Nephron (organoid): Measurements from ENCODE around the gene UPP2.

Experiments used
- H3K27ac Mint-ChIP-seq, 3 experiments: 2 replicates each; pipeline ENCODE4 v1.8.0; 2020; ENCODE audit warnings: mixed read lengths in 3 of 3, mild to moderate bottlenecking in 2 of 3, moderate library complexity in 1 of 3
- H3K27me3 Mint-ChIP-seq: 2 replicates; pipeline ENCODE4 v1.8.0; 2021; ENCODE audit warnings: low read depth, mild to moderate bottlenecking, moderate library complexity, mixed read lengths
- H3K36me3 Mint-ChIP-seq: 2 replicates; pipeline ENCODE4 v1.8.0; 2020; ENCODE audit warnings: low read depth, mixed read lengths
- H3K4me1 Mint-ChIP-seq: 2 replicates; pipeline ENCODE4 v1.8.0; 2020; ENCODE audit warnings: mixed read lengths
- H3K4me3 Mint-ChIP-seq, 3 experiments: 2 replicates each; pipeline ENCODE4 v1.8.0; 2020; ENCODE audit warnings: mild to moderate bottlenecking in 3 of 3, mixed read lengths in 3 of 3, moderate library complexity in 2 of 3
- H3K9me3 Mint-ChIP-seq: 2 replicates; pipeline ENCODE4 v1.8.0; 2020; ENCODE audit warnings: mixed read lengths
- CTCF ChIP-seq, 3 experiments: fragments of 200-600 bp; sonication (generic); IDR thresholded peaks; one replicate each; pipeline ENCODE4 v1.5.0; 2021; ENCODE audit warnings: antibody characterized with exemption in 3 of 3; ENCODE audit not compliant: unreplicated experiment in 3 of 3

Gene UPP2

DNA sequence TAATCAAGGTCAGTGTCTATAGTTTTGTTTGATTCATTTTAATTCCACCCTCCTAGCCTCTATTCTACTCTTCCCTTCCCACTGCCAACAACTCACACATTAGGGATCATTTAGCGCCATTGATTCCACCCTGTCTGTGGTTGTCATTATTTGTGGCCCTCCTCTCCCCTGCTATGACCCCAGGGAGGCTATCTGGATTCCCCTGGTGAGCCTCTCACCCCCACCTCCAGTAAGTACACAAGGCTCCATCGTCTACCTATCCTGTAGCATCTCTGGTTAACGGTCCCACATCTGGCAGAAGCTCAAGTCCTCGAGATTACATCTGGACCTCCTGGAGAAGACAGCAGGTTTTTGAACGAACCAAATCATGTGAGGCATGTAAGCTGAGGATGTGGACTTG lies 27.4 kb downstream of the UPP2 start:
- Mint-ChIP-seq H3K27me3 (no peaks in the 10 kb centered on the region), H3K27ac (peak overlapping the region; percentile 39 to 74 (median 57)), H3K4me1 (peaks cover 18% of the 10 kb centered on the region), H3K4me3 (no peak overlapping the region), H3K9me3 (no peaks in the 10 kb centered on the region), H3K36me3 (peaks cover 7% of the 10 kb centered on the region)
- TF ChIP-seq CTCF (IDR thresholded peaks at IDR 0.05; ENCODE audit: unreplicated experiment in 3 of 3) = no peak

- Mint-ChIP-seq H3K4me3 (no peak overlapping the region), H3K9me3 (no peaks in the 10 kb centered on the region), H3K36me3 (peaks cover 7% of the 10 kb centered on the region), H3K27me3 (no peaks in the 10 kb centered on the region), H3K27ac (peak overlapping the region; percentile 94 to 98 (median 95)), H3K4me1 (peaks cover 18% of the 10 kb centered on the region)
- TF ChIP-seq CTCF (IDR thresholded peaks at IDR 0.05; ENCODE audit: unreplicated experiment in 3 of 3) = no peak
Measured at GRCh38 chr2:158130832-158131473, 29.3 kb downstream of the UPP2 start.

DNA sequence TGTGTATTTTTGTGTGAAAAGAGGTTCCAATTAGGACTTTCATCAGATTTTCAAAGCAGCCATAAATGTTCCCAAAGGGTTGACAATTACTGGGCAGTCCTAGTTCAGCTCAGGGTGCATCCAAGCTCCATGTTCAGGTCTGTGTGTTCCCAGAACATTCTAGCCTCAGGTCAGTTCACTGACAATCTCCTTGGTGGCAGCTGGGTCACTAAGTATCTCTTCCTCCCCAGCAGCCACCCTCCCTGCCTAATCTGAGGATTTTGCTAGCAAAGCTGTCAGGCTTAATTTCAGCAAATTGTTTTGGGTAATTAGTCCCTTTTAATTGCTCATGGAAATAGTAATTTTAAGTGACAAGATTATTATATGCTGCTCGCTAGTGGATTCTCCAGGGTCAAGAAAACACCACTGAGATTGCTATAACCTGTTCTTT lies 29.8 kb downstream of the UPP2 start:
- H3K4me1 Mint-ChIP-seq = peaks cover 18% of the 10 kb centered on the region
- no peak for TF ChIP-seq CTCF (IDR thresholded peaks at IDR 0.05; ENCODE audit: unreplicated experiment in 3 of 3)
- H3K27me3 Mint-ChIP-seq = no peaks in the 10 kb centered on the region
- peak overlapping the region in 1 of 3 experiments; percentile 11 for H3K4me3 Mint-ChIP-seq
- H3K27ac Mint-ChIP-seq = peak overlapping the region; percentile 94 to 98 (median 95)
- H3K36me3 Mint-ChIP-seq = peaks cover 7% of the 10 kb centered on the region
- no peaks in the 10 kb centered on the region for H3K9me3 Mint-ChIP-seq

GRCh38 chr2:158131919-158132566 lies 30.4 kb downstream of the UPP2 start:
- Mint-ChIP-seq H3K4me3 (peak overlapping the region in 1 of 3 experiments; percentile 26), H3K27me3 (no peaks in the 10 kb centered on the region), H3K4me1 (peaks cover 18% of the 10 kb centered on the region), H3K9me3 (no peaks in the 10 kb centered on the region), H3K27ac (peak overlapping the region; percentile 94 to 98 (median 95)), H3K36me3 (peaks cover 7% of the 10 kb centered on the region)
- no peak for TF ChIP-seq CTCF (IDR thresholded peaks at IDR 0.05; ENCODE audit: unreplicated experiment in 3 of 3)

DNA sequence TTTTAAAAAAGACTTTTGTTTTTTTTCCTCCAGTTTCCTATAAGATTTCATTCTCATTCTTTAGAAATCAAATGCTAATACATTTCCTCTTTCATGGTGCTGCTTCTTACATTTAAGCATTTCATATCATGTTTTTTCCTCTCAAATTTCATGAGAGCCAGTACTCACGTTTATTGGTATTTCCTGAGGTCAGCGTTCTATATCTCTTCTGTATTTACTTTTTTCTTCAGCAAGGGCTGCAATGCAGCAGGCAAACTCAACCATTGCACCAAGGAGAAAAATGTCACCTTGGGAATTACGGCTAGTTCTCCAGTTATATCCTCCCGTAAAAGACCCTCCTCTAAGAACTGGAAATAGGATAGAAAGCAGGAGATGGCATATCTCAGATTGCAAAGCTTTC lies 32.4 kb downstream of the UPP2 start:
- peaks cover 7% of the 10 kb centered on the region for H3K27me3 Mint-ChIP-seq
- no peaks in the 10 kb centered on the region for H3K9me3 Mint-ChIP-seq
- peaks cover 18% of the 10 kb centered on the region for H3K4me1 Mint-ChIP-seq
- TF ChIP-seq CTCF (IDR thresholded peaks at IDR 0.05; ENCODE audit: unreplicated experiment in 3 of 3) = no peak
- H3K4me3 Mint-ChIP-seq = no peak overlapping the region
- peaks cover 7% of the 10 kb centered on the region for H3K36me3 Mint-ChIP-seq
- peak overlapping the region in 2 of 3 experiments; percentile 14 to 73 for H3K27ac Mint-ChIP-seq
